ENCODE measurements around the gene FRMD4A.

GRCh38 chr10:13624630-13625029 is 706.1 kb downstream of the FRMD4A start:
- no peak for TF ChIP-seq POLR2A (IDR thresholded peaks at IDR 0.05)
- TF ChIP-seq, protein P1, sequence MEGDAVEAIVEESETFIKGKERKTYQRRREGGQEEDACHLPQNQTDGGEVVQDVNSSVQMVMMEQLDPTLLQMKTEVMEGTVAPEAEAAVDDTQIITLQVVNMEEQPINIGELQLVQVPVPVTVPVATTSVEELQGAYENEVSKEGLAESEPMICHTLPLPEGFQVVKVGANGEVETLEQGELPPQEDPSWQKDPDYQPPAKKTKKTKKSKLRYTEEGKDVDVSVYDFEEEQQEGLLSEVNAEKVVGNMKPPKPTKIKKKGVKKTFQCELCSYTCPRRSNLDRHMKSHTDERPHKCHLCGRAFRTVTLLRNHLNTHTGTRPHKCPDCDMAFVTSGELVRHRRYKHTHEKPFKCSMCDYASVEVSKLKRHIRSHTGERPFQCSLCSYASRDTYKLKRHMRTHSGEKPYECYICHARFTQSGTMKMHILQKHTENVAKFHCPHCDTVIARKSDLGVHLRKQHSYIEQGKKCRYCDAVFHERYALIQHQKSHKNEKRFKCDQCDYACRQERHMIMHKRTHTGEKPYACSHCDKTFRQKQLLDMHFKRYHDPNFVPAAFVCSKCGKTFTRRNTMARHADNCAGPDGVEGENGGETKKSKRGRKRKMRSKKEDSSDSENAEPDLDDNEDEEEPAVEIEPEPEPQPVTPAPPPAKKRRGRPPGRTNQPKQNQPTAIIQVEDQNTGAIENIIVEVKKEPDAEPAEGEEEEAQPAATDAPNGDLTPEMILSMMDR (IDR thresholded peaks at IDR 0.05) = no peak

Measured in testis (tissue), 2 donors.